ENCODE measurements around the gene DAP. TPM values are rescaled to one million over a fixed set of nuclear protein-coding genes. Genes with fewer than 3 reads are reported as not detected.
A peak's percentile ranks its signal among the peaks of the same experiment; 100 is the strongest.
"Not testable (repeated sequence)": the region's sequence is repeated elsewhere in the genome, so short reads cannot be mapped to it uniquely, and the experiment has no call there.

DAP gene
- total RNA-seq, 1 donor from 2014 or later, result 25.8 TPM

DNA sequence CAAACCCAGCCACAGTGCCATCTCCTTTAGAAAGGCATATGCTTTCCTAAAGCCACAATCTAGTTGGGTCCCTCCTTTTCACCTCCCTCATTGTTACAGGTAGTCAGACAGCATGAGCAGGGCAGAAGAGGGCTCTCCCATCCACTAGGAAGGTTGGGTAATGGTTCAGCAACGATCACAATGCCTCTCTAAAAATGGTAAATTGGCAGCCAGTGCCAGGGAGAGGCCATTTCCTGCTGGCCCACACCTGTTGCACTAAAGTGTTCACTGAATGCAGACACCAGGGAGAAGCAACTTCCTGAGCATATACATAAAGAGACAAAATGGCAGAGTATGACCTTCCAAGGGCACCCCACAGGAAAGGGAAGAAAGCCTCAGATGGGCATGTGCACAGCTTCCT lies 31.3 kb upstream of the DAP start:
- TF ChIP-seq CTCF (conservative IDR thresholded peaks at IDR 0.05; ENCODE audit: low read depth, low read length), result no peak
- no peak for DNase-seq (ENCODE audit: low read depth)
- no peak overlapping the region for H3K4me3 ChIP-seq (ENCODE audit: low read depth, low read length)

GRCh38 chr5:10789726-10790125 lies 28.7 kb upstream of the DAP start:
- H3K4me3 ChIP-seq (ENCODE audit: low read depth, low read length), result no peak overlapping the region
- no peak for DNase-seq (ENCODE audit: low read depth)
- no peak for TF ChIP-seq CTCF (conservative IDR thresholded peaks at IDR 0.05; ENCODE audit: low read depth, low read length)

- no peak overlapping the region for H3K4me3 ChIP-seq (ENCODE audit: low read depth, low read length)
- peak; percentile 15 for DNase-seq (ENCODE audit: low read depth)
- TF ChIP-seq CTCF (conservative IDR thresholded peaks at IDR 0.05; ENCODE audit: low read depth, low read length), result no peak
Observed at GRCh38 chr5:10789021-10789420, 28.0 kb upstream of the DAP start.

DNA sequence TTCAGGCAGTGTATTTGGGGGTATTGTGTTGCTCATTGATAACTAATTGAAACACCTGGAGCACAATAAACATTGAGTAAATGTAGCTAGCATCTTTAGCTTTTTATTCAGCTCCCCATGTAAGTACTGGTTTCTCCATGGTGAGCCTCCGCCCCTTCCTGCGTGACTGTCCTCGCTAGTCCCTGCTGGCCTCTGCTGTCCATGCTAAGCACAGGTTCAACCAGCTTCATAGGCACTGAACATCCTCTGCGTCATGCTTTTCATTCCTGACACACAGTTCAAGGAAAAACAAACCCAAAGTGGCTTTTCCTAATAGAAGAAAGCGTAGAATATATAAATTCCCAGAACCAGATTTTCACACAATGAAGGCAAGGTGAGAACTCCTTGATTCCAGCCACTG lies 27.3 kb upstream of the DAP start:
- no peak for DNase-seq (ENCODE audit: low read depth)
- no peak for TF ChIP-seq CTCF (conservative IDR thresholded peaks at IDR 0.05; ENCODE audit: low read depth, low read length)
- H3K4me3 ChIP-seq (ENCODE audit: low read depth, low read length), result no peak overlapping the region

DNA sequence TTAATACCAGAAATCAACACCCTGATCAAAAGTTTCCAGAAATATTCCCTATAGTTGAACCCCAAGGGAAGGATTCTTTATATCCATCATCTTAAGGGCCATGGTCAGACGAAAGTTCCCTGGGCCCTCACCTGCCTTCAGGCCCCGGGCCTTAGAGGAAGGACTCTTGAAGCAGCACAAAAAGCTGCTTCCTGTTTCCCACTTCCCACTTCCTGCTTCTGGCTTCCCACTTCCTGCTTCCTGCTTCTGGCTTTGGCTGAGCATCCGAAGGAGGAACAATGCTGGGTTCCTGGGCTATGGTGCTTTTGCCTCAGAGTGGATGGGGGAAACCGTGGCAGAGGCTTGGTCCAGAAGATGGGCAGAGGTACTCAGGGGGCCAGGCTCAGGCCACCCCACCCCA lies 25.8 kb upstream of the DAP start:
- TF ChIP-seq CTCF (conservative IDR thresholded peaks at IDR 0.05; ENCODE audit: low read depth, low read length), result no peak
- H3K4me3 ChIP-seq (ENCODE audit: low read depth, low read length), result no peak overlapping the region
- no peak for DNase-seq (ENCODE audit: low read depth)

GRCh38 chr5:10780208-10780607 lies 19.2 kb upstream of the DAP start:
- not testable (repeated sequence) for H3K4me3 ChIP-seq (ENCODE audit: low read depth, low read length); DNase-seq (ENCODE audit: low read depth)

GRCh38 chr5:10779592-10779991 lies 18.6 kb upstream of the DAP start:
- no peak overlapping the region for H3K4me3 ChIP-seq (ENCODE audit: low read depth, low read length)
- DNase-seq (ENCODE audit: low read depth), result no peak
- TF ChIP-seq CTCF (conservative IDR thresholded peaks at IDR 0.05; ENCODE audit: low read depth, low read length), result no peak

Data from epithelial cell of proximal tubule (primary cell).